Activated CD4-positive, CD25-positive, alpha-beta regulatory T cell treated with anti-CD3 and anti-CD28 coated beads, Interleukin-2, amount 50 U/mL, for 24 hours (primary cell): ENCODE measurements around the gene GRIK4.

Experiments used
- ATAC-seq, 2 donors: fragments of 150-1000 bp; cut with Tn5 transposase; one replicate each; pipeline ENCODE4 v1.10.0; 2021; ENCODE audit warnings: mild to moderate bottlenecking in 1 of 2, moderate library complexity in 1 of 2

GRIK4 gene

GRCh38 chr11:120509346-120510053, 2.0 kb upstream of the GRIK4 start:
- no peak for ATAC-seq

GRCh38 chr11:120510406-120511115, 987 bp upstream of the GRIK4 start:
- ATAC-seq: no peak

- ATAC-seq: no peak
These were observed 531 bp downstream of the GRIK4 start for GRCh38 chr11:120511820-120512738.

GRCh38 chr11:120512739-120513435, 1.3 kb downstream of the GRIK4 start:
- ATAC-seq: no peak

GRCh38 chr11:120513436-120514315, 2.1 kb downstream of the GRIK4 start:
- ATAC-seq: no peak

- no peak for ATAC-seq
These were observed 3.1 kb downstream of the GRIK4 start for GRCh38 chr11:120514541-120515121.

- no peak for ATAC-seq
These were observed 3.7 kb downstream of the GRIK4 start for GRCh38 chr11:120515186-120515723.

GRCh38 chr11:120516461-120517389, 5.2 kb downstream of the GRIK4 start:
- ATAC-seq: no peak

GRCh38 chr11:120517390-120517761, 5.8 kb downstream of the GRIK4 start:
- no peak for ATAC-seq

GRCh38 chr11:120517801-120518291, 6.3 kb downstream of the GRIK4 start:
- no peak for ATAC-seq

GRCh38 chr11:120518356-120518755, 6.8 kb downstream of the GRIK4 start:
- ATAC-seq: no peak

- ATAC-seq: no peak
These were observed 7.9 kb downstream of the GRIK4 start for GRCh38 chr11:120519474-120519873.

GRCh38 chr11:120520091-120520822, 8.7 kb downstream of the GRIK4 start:
- ATAC-seq: no peak

GRCh38 chr11:120521176-120521575, 9.6 kb downstream of the GRIK4 start:
- ATAC-seq: no peak

GRCh38 chr11:120522021-120522420, 10.5 kb downstream of the GRIK4 start:
- ATAC-seq: no peak

- no peak for ATAC-seq
These were observed 11.2 kb downstream of the GRIK4 start for GRCh38 chr11:120522736-120523135.

GRCh38 chr11:120523196-120523595, 11.6 kb downstream of the GRIK4 start:
- ATAC-seq: no peak

GRCh38 chr11:120524536-120525085, 13.1 kb downstream of the GRIK4 start:
- ATAC-seq: no peak
